ENCODE measurements around the gene RNF31. TPM values are rescaled to one million over a fixed set of nuclear protein-coding genes. Genes with fewer than 3 reads are reported as not detected.

The RNF31 gene
- total RNA-seq, 2 donors from 2014 or later: 36.1 to 70.4 TPM

DNA sequence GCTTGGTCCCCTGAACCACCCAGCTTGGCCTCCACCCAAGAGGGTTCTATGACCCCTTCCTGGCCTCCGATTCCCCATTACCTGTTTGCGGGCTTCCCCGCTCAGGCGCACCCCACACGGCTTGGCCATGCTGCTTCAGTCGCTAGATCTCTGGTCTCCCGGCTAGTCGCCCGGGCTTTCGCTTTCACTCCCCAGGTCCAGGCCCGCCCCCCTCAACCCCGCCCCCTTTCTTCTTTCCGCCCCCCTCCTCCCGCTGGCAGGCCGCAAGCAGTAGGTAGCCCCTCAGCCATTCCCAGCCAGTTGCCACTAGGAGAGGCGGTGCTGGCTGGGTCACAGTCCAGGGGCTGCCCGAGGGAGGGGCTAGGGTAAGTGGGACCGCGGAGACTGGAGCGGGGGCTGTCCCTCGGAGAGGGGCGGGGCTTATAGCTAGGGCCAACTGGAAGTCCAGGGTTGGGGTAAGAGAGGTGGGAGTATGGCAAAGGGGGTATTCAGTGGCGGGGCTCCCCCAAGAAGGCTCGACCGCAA, 783 bp upstream of the RNF31 start, which contains the start of gene PSME2:
Gene PSME2, minus strand, starts transcription at position 158 of the 525 bp plus-strand sequence. Its CDS starts 29 bp downstream, at position 129.
- Histone ChIP-seq H3K4me3 (peak within 1 kb of the TSS; percentile 94), H3K27ac (peak within 1 kb of the TSS; percentile 99), H3K9me3 (no peaks in the 10 kb centered on the region), H3K9ac (ENCODE audit: low read depth in 2 of 2, low read length in 2 of 2) (peak within 1 kb of the TSS; percentile 95 to 97), H3K4me1 (peaks cover 23% of the 10 kb centered on the region), H3K36me3 (peaks cover 14% of the 10 kb centered on the region), H3K27me3 (no peaks in the 10 kb centered on the region)
- intact Hi-C loops (cut with DNase I): no loop called here
- peak; percentile 97 for DNase-seq
- TF ChIP-seq, protein P1, sequence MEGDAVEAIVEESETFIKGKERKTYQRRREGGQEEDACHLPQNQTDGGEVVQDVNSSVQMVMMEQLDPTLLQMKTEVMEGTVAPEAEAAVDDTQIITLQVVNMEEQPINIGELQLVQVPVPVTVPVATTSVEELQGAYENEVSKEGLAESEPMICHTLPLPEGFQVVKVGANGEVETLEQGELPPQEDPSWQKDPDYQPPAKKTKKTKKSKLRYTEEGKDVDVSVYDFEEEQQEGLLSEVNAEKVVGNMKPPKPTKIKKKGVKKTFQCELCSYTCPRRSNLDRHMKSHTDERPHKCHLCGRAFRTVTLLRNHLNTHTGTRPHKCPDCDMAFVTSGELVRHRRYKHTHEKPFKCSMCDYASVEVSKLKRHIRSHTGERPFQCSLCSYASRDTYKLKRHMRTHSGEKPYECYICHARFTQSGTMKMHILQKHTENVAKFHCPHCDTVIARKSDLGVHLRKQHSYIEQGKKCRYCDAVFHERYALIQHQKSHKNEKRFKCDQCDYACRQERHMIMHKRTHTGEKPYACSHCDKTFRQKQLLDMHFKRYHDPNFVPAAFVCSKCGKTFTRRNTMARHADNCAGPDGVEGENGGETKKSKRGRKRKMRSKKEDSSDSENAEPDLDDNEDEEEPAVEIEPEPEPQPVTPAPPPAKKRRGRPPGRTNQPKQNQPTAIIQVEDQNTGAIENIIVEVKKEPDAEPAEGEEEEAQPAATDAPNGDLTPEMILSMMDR (IDR thresholded peaks at IDR 0.05): no peak

GRCh38 chr14:24147761-24148428, 597 bp downstream of the RNF31 start:
- no peak for DNase-seq
- intact Hi-C loops (cut with DNase I): no loop called here
- H3K4me1 ChIP-seq: peaks cover 17% of the 10 kb centered on the region
- H3K9ac ChIP-seq (ENCODE audit: low read depth in 2 of 2, low read length in 2 of 2): peak overlapping the region; percentile 91 to 95
- H3K36me3 ChIP-seq: peaks cover 20% of the 10 kb centered on the region
- peak overlapping the region; percentile 99 for H3K27ac ChIP-seq
- no peaks in the 10 kb centered on the region for H3K9me3 ChIP-seq
- H3K27me3 ChIP-seq: no peaks in the 10 kb centered on the region
- peak overlapping the region; percentile 94 for H3K4me3 ChIP-seq
- TF ChIP-seq, protein P1 (IDR thresholded peaks at IDR 0.05): no peak

DNA sequence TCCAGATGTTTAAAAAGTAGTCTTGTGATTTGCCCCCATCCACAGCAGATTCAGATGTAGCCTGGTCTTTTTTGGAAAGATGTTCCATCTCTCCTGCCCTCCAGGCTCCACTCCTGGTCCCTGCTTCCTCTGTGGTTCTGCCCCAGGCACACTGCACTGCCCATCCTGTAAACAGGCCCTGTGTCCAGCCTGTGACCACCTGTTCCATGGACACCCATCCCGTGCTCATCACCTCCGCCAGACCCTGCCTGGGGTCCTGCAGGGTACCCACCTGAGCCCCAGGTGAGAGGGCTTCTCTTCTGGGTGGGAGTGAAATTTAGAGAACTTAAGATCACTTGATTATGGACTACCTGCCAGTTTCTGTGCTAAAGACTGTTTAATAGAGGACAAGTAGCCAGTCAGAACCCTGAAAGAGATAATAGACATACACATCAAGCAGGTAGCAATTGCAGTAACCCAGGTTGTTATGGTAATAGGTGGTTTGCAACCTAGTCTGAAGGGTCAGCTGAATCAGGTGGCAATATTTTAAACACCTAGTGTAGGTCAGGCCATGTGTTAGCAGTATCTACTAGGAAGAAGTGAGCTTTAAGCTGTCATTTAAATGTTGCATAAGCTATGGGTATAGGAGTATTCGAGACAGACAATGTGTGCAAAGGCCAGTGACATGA, 2.1 kb downstream of the RNF31 start:
- H3K27ac ChIP-seq: no peak overlapping the region
- H3K9ac ChIP-seq (ENCODE audit: low read depth in 2 of 2, low read length in 2 of 2): no peak overlapping the region
- intact Hi-C loops (cut with DNase I): no loop called here
- no peaks in the 10 kb centered on the region for H3K9me3 ChIP-seq
- H3K27me3 ChIP-seq: no peaks in the 10 kb centered on the region
- H3K36me3 ChIP-seq: peaks cover 20% of the 10 kb centered on the region
- DNase-seq: no peak
- H3K4me3 ChIP-seq: no peak overlapping the region
- TF ChIP-seq, protein P1 (IDR thresholded peaks at IDR 0.05): no peak
- peaks cover 17% of the 10 kb centered on the region for H3K4me1 ChIP-seq

- peaks cover 17% of the 10 kb centered on the region for H3K4me1 ChIP-seq
- no peak overlapping the region for H3K4me3 ChIP-seq
- TF ChIP-seq, protein P1 (IDR thresholded peaks at IDR 0.05): no peak
- intact Hi-C loops (cut with DNase I): no loop called here
- H3K27ac ChIP-seq: no peak overlapping the region
- H3K27me3 ChIP-seq: no peaks in the 10 kb centered on the region
- H3K9ac ChIP-seq (ENCODE audit: low read depth in 2 of 2, low read length in 2 of 2): no peak overlapping the region
- H3K9me3 ChIP-seq: no peaks in the 10 kb centered on the region
- peaks cover 21% of the 10 kb centered on the region for H3K36me3 ChIP-seq
- no peak for DNase-seq
Measured at GRCh38 chr14:24150061-24150460, 2.8 kb downstream of the RNF31 start.

DNA sequence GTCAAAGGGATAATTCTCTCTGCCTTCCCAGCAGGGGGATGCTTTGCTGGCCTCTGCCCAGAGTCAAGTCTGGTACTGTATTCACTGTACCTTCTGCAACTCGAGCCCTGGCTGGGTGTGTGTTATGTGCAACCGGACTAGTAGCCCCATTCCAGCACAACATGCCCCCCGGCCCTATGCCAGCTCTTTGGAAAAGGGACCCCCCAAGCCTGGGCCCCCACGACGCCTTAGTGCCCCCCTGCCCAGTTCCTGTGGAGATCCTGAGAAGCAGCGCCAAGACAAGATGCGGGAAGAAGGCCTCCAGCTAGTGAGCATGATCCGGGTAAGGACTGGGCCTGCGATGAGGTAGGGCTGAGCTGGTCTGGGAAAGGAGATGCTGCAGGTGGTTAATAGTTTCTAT, 3.3 kb downstream of the RNF31 start:
- Histone ChIP-seq H3K9ac (ENCODE audit: low read depth in 2 of 2, low read length in 2 of 2) (no peak overlapping the region), H3K27me3 (no peaks in the 10 kb centered on the region), H3K27ac (no peak overlapping the region), H3K4me3 (no peak overlapping the region), H3K9me3 (no peaks in the 10 kb centered on the region), H3K4me1 (peaks cover 13% of the 10 kb centered on the region), H3K36me3 (peaks cover 26% of the 10 kb centered on the region)
- intact Hi-C loops (cut with DNase I): no loop called here
- DNase-seq: no peak
- TF ChIP-seq, protein P1 (IDR thresholded peaks at IDR 0.05): no peak
